Endothelial cell (in vitro differentiated cells): ENCODE data around the gene SNRPE. TPM values are rescaled to one million over a fixed set of nuclear protein-coding genes. Genes with fewer than 3 reads are reported as not detected.
"Not testable (repeated sequence)": the region's sequence is repeated elsewhere in the genome, so short reads cannot be mapped to it uniquely, and the experiment has no call there.

ENCODE experiments used
- DNase-seq: peaks from one replicate; pipeline ENCODE4 v3.0.0; 2021; ENCODE audit warnings: low spot score
- H3K27ac Mint-ChIP-seq: one replicate; pipeline ENCODE4 v1.8.0; 2021; ENCODE audit warnings: mixed read lengths, inconsistent platforms; ENCODE audit not compliant: unreplicated experiment
- H3K27me3 Mint-ChIP-seq: one replicate; pipeline ENCODE4 v1.8.0; 2021; ENCODE audit warnings: mild to moderate bottlenecking, moderate library complexity, mixed read lengths, inconsistent platforms; ENCODE audit not compliant: unreplicated experiment
- H3K36me3 Mint-ChIP-seq: one replicate; pipeline ENCODE4 v1.8.0; 2021; ENCODE audit warnings: mild to moderate bottlenecking, low read depth, mixed read lengths, inconsistent platforms; ENCODE audit not compliant: unreplicated experiment
- H3K4me1 Mint-ChIP-seq: one replicate; pipeline ENCODE4 v1.8.0; 2021; ENCODE audit warnings: mild to moderate bottlenecking, mixed read lengths, inconsistent platforms; ENCODE audit not compliant: unreplicated experiment
- H3K4me3 Mint-ChIP-seq: one replicate; pipeline ENCODE4 v1.8.0; 2021; ENCODE audit warnings: mild to moderate bottlenecking, mixed read lengths, inconsistent platforms; ENCODE audit not compliant: unreplicated experiment
- H3K9me3 Mint-ChIP-seq: one replicate; pipeline ENCODE4 v1.8.0; 2021; ENCODE audit warnings: mixed read lengths, inconsistent platforms; ENCODE audit not compliant: unreplicated experiment
- CTCF ChIP-seq: fragments of 200-600 bp; sonication (generic); IDR thresholded peaks from one replicate; pipeline ENCODE4 v1.5.0; 2021; ENCODE audit warnings: antibody characterized with exemption; ENCODE audit not compliant: unreplicated experiment
- total RNA-seq: library from RNA; stranded (reverse); fragmentation: NEBNext Ultra II Directional; extraction: Animal tissue kit (Norgen Biotek cat#: 25700); gene quantifications from one replicate; pipeline ENCODE4 v1.2.1, GENCODE V29; 2021; ENCODE audit not compliant: unreplicated experiment

The SNRPE gene
- total RNA-seq, 1 donor from 2014 or later: 138 TPM

- no peak for TF ChIP-seq CTCF
- no peaks in the 10 kb centered on the region for H3K4me1 Mint-ChIP-seq
- H3K4me3 Mint-ChIP-seq: no peak overlapping the region
- peaks cover 29% of the 10 kb centered on the region for H3K36me3 Mint-ChIP-seq
- peaks cover 1% of the 10 kb centered on the region for H3K27me3 Mint-ChIP-seq
- H3K27ac Mint-ChIP-seq: no peak overlapping the region
- no peak for DNase-seq
- H3K9me3 Mint-ChIP-seq: no peaks in the 10 kb centered on the region
These were observed 35.2 kb upstream of the SNRPE start for GRCh38 chr1:203826175-203826574.

GRCh38 chr1:203828002-203828401, 33.4 kb upstream of the SNRPE start:
- peaks cover 2% of the 10 kb centered on the region for H3K27me3 Mint-ChIP-seq
- H3K9me3 Mint-ChIP-seq: no peaks in the 10 kb centered on the region
- peaks cover 18% of the 10 kb centered on the region for H3K36me3 Mint-ChIP-seq
- H3K4me1 Mint-ChIP-seq: no peaks in the 10 kb centered on the region
- TF ChIP-seq CTCF: no peak
- peak overlapping the region; percentile 16 for H3K27ac Mint-ChIP-seq
- no peak overlapping the region for H3K4me3 Mint-ChIP-seq
- no peak for DNase-seq

- Mint-ChIP-seq H3K9me3 (no peaks in the 10 kb centered on the region), H3K36me3 (peaks cover 18% of the 10 kb centered on the region)
- no peak for DNase-seq
These were observed 32.9 kb upstream of the SNRPE start for GRCh38 chr1:203828503-203828902.

GRCh38 chr1:203829247-203829646, 32.2 kb upstream of the SNRPE start:
- peaks cover 24% of the 10 kb centered on the region for H3K36me3 Mint-ChIP-seq
- H3K27ac Mint-ChIP-seq: not testable (repeated sequence)

More at GRCh38 chr1:203828503-203828902, 32.9 kb upstream of the SNRPE start:
- H3K4me1 Mint-ChIP-seq: no peaks in the 10 kb centered on the region
- no peak overlapping the region for H3K27ac Mint-ChIP-seq
- H3K27me3 Mint-ChIP-seq: peaks cover 1% of the 10 kb centered on the region
- no peak for TF ChIP-seq CTCF
- no peak overlapping the region for H3K4me3 Mint-ChIP-seq

GRCh38 chr1:203835476-203835875, 25.9 kb upstream of the SNRPE start:
- Mint-ChIP-seq H3K4me3 (no peak overlapping the region), H3K27me3 (peaks cover 1% of the 10 kb centered on the region), H3K4me1 (no peaks in the 10 kb centered on the region), H3K9me3 (no peaks in the 10 kb centered on the region), H3K27ac (no peak overlapping the region), H3K36me3 (peaks cover 37% of the 10 kb centered on the region)
- no peak for DNase-seq
- no peak for TF ChIP-seq CTCF

More at GRCh38 chr1:203829247-203829646, 32.2 kb upstream of the SNRPE start:
- not testable (repeated sequence) for H3K9me3 Mint-ChIP-seq, H3K4me1 Mint-ChIP-seq, DNase-seq, H3K27me3 Mint-ChIP-seq
- peak overlapping the region; percentile 5 for H3K4me3 Mint-ChIP-seq
